ENCODE measurements around the gene PIGR. TPM values are rescaled to one million over a fixed set of nuclear protein-coding genes. Genes with fewer than 3 reads are reported as not detected.

PIGR gene
- polyA plus RNA-seq, 1 donor from 2014 or later: not detected

DNA sequence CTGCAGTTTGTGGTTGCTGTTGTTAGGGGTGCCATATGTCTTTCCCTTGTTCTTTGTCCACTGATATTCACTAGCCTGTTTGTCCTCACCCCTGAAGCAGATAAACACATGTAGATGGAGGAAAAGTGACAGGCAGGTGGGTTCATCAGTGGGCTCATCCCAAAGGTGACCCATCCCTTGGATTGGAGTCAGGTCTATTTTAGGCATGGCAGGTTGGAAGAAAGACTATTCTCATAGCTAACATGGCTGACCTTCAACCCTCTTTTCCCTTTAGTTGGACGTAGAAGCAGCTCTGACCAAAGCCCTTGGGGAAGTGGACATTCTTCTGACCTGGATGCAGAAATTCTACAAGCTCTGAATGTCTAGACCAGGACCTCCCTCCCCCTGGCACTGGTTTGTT is 43.6 kb downstream of the PIGR start:
- no peak overlapping the region for H2AFZ ChIP-seq (ENCODE audit: low read depth, low read length)

DNA sequence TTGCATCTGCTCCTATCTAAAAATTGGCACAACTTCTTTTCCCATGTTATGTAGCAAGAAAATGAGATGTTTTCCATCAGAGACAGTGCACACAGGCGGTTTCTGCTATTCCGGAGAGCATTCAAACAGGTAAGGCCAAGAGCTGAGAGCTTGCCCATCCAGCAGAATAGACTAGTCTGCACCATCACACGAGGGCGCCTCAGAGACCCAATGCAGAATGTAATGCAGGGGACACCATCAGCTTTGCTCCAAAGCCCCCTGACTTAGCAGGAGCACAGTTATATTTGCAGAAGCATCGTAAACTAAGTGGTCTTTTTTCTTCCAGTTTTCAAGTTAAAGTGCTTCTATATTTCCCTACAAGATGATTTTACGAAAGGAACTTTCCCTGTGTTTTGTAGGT is 44.3 kb downstream of the PIGR start:
- Histone ChIP-seq H3K4me2 (ENCODE audit: low read length) (no peak overlapping the region), H2AFZ (ENCODE audit: low read depth, low read length) (no peak overlapping the region), H3K9ac (ENCODE audit: low read length) (no peak overlapping the region), H3K9me2 (ENCODE audit: insufficient read depth, low read length) (no peaks in the 10 kb centered on the region), H3K9me3 (ENCODE audit: low read length) (no peaks in the 10 kb centered on the region), H3K79me2 (replicated peaks; ENCODE audit: insufficient read depth, low read length) (no peaks in the 10 kb centered on the region), H3K36me3 (ENCODE audit: insufficient read depth, low read length) (no peaks in the 10 kb centered on the region), H4K20me1 (ENCODE audit: insufficient read depth) (no peaks in the 10 kb centered on the region), H3K27me3 (ENCODE audit: insufficient read depth, low read depth, low read length) (no peaks in the 10 kb centered on the region), H3K4me3 (ENCODE audit: low read length) (no peak overlapping the region), H3K27ac (ENCODE audit: low read length) (no peak overlapping the region), H3F3A (ENCODE audit: insufficient read depth, low read length, poor library complexity, severe bottlenecking) (no peaks in the 10 kb centered on the region)
- TF ChIP-seq EZH2 (IDR thresholded peaks at IDR 0.05; ENCODE audit: borderline replicate concordance, insufficient read depth, low read length, poor library complexity, severe bottlenecking): no peak
- no peak for TF ChIP-seq REST (IDR thresholded peaks at IDR 0.05; ENCODE audit: borderline replicate concordance)

More for the DNA sequence above, 43.6 kb downstream of the PIGR start:
- Histone ChIP-seq H3K79me2 (replicated peaks; ENCODE audit: insufficient read depth, low read length) (no peaks in the 10 kb centered on the region), H3K4me3 (ENCODE audit: low read length) (no peak overlapping the region), H3F3A (ENCODE audit: insufficient read depth, low read length, poor library complexity, severe bottlenecking) (no peaks in the 10 kb centered on the region), H3K9ac (ENCODE audit: low read length) (no peak overlapping the region), H3K36me3 (ENCODE audit: insufficient read depth, low read length) (no peaks in the 10 kb centered on the region), H3K27ac (ENCODE audit: low read length) (no peak overlapping the region), H3K9me2 (ENCODE audit: insufficient read depth, low read length) (no peaks in the 10 kb centered on the region), H3K9me3 (ENCODE audit: low read length) (no peaks in the 10 kb centered on the region), H3K27me3 (ENCODE audit: insufficient read depth, low read depth, low read length) (peaks cover 6% of the 10 kb centered on the region), H4K20me1 (ENCODE audit: insufficient read depth) (no peaks in the 10 kb centered on the region), H3K4me2 (ENCODE audit: low read length) (no peak overlapping the region)
- TF ChIP-seq EP300 (conservative IDR thresholded peaks at IDR 0.05; ENCODE audit: poor library complexity, severe bottlenecking) (no peak), SMC3 (conservative IDR thresholded peaks at IDR 0.05; ENCODE audit: poor library complexity) (no peak), MXI1 (conservative IDR thresholded peaks at IDR 0.05; ENCODE audit: poor library complexity, severe bottlenecking) (no peak), EZH2 (IDR thresholded peaks at IDR 0.05; ENCODE audit: borderline replicate concordance, insufficient read depth, low read length, poor library complexity, severe bottlenecking) (no peak), POLR2AphosphoS5 (IDR thresholded peaks at IDR 0.05) (no peak)

DNA sequence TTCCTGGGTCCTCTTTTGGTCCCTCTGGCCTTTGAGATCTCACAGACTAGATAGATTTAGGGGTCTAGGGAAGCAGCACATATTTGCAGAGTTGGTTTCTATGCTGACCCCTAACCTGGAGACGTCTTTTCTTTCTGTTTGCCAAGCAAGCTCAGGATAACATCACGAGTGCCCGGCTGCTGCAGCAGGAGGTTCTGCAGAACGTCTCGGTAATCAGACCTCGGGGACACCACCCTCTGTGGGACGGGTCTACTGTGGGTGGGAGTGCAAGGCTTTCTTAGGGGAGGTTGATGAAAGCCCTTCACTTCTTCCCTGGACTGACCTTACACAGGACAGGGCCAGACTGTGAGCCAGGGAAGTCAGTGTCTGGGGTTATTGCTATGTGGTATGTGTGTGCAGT is 46.1 kb downstream of the PIGR start:
- H3K9ac ChIP-seq (ENCODE audit: low read length): no peak overlapping the region
- no peak overlapping the region for H3K27ac ChIP-seq (ENCODE audit: low read length)
- no peaks in the 10 kb centered on the region for H3F3A ChIP-seq (ENCODE audit: insufficient read depth, low read length, poor library complexity, severe bottlenecking)
- no peaks in the 10 kb centered on the region for H4K20me1 ChIP-seq (ENCODE audit: insufficient read depth)
- H3K4me3 ChIP-seq (ENCODE audit: low read length): no peak overlapping the region
- no peaks in the 10 kb centered on the region for H3K9me3 ChIP-seq (ENCODE audit: low read length)
- H3K27me3 ChIP-seq (ENCODE audit: insufficient read depth, low read depth, low read length): no peaks in the 10 kb centered on the region
- no peaks in the 10 kb centered on the region for H3K36me3 ChIP-seq (ENCODE audit: insufficient read depth, low read length)
- no peak overlapping the region for H2AFZ ChIP-seq (ENCODE audit: low read depth, low read length)
- H3K9me2 ChIP-seq (ENCODE audit: insufficient read depth, low read length): no peaks in the 10 kb centered on the region
- TF ChIP-seq CTCF (IDR thresholded peaks at IDR 0.05; ENCODE audit: poor library complexity, severe bottlenecking) (no peak), REST (IDR thresholded peaks at IDR 0.05; ENCODE audit: borderline replicate concordance) (no peak), SMC3 (conservative IDR thresholded peaks at IDR 0.05; ENCODE audit: poor library complexity) (no peak), EP300 (conservative IDR thresholded peaks at IDR 0.05; ENCODE audit: poor library complexity, severe bottlenecking) (no peak), MXI1 (conservative IDR thresholded peaks at IDR 0.05; ENCODE audit: poor library complexity, severe bottlenecking) (no peak)
- no peaks in the 10 kb centered on the region for H3K79me2 ChIP-seq (replicated peaks; ENCODE audit: insufficient read depth, low read length)
- no peak overlapping the region for H3K4me2 ChIP-seq (ENCODE audit: low read length)

Measured in neural cell (in vitro differentiated cells).